Stimulated activated CD4-positive, alpha-beta T cell treated with anti-CD3 and anti-CD28 coated beads, Interleukin-15, amount 100 ng/mL, for 48 hours (primary cell): ENCODE measurements around the gene MYMK.

Experiments used
- DNase-seq, 2 donors: peaks; one replicate each; pipeline ENCODE4 v3.0.0-alpha.2; 2020; ENCODE audit warnings: low read depth in 2 of 2

Gene MYMK

GRCh38 chr9:133558191-133559126 is 33.7 kb upstream of the MYMK start:
- peak; percentile 12 to 23 for DNase-seq

GRCh38 chr9:133557581-133557980 is 32.8 kb upstream of the MYMK start:
- no peak for DNase-seq

- no peak for DNase-seq
Measured at GRCh38 chr9:133556354-133556753, 31.6 kb upstream of the MYMK start.

- DNase-seq, result no peak
Measured at GRCh38 chr9:133554729-133555128, 30.0 kb upstream of the MYMK start.

- no peak for DNase-seq
Measured at GRCh38 chr9:133553973-133554713, 29.4 kb upstream of the MYMK start.

- no peak for DNase-seq
Measured at GRCh38 chr9:133553123-133553522, 28.4 kb upstream of the MYMK start.

GRCh38 chr9:133552236-133552635 is 27.5 kb upstream of the MYMK start:
- DNase-seq, result no peak

GRCh38 chr9:133551446-133551845 is 26.7 kb upstream of the MYMK start:
- no peak for DNase-seq

GRCh38 chr9:133547116-133547515 is 22.4 kb upstream of the MYMK start:
- DNase-seq, result no peak

- no peak for DNase-seq
Measured at GRCh38 chr9:133546287-133546680, 21.5 kb upstream of the MYMK start.

GRCh38 chr9:133545494-133546286 is 20.9 kb upstream of the MYMK start:
- no peak for DNase-seq

GRCh38 chr9:133543772-133544467 is 19.2 kb upstream of the MYMK start:
- DNase-seq, result no peak

- DNase-seq, result no peak
Measured at GRCh38 chr9:133542002-133542401, 17.2 kb upstream of the MYMK start.

- DNase-seq, result no peak
Measured at GRCh38 chr9:133540698-133541025, 15.9 kb upstream of the MYMK start.

- no peak for DNase-seq
Measured at GRCh38 chr9:133539991-133540697, 15.4 kb upstream of the MYMK start.

- no peak for DNase-seq
Measured at GRCh38 chr9:133538851-133539833, 14.4 kb upstream of the MYMK start.

GRCh38 chr9:133538176-133538575 is 13.4 kb upstream of the MYMK start:
- DNase-seq, result no peak

- DNase-seq, result no peak
Measured at GRCh38 chr9:133537257-133537656, 12.5 kb upstream of the MYMK start.

- no peak for DNase-seq
Measured at GRCh38 chr9:133536536-133536935, 11.8 kb upstream of the MYMK start.

- no peak for DNase-seq
Measured at GRCh38 chr9:133536080-133536479, 11.3 kb upstream of the MYMK start.
